Measurements from ENCODE around the gene SCN5A. TPM values are rescaled to one million over a fixed set of nuclear protein-coding genes. Genes with fewer than 3 reads are reported as not detected.

Gene SCN5A
- total RNA-seq, 1 donor from 2014 or later = 3.9 TPM

DNA sequence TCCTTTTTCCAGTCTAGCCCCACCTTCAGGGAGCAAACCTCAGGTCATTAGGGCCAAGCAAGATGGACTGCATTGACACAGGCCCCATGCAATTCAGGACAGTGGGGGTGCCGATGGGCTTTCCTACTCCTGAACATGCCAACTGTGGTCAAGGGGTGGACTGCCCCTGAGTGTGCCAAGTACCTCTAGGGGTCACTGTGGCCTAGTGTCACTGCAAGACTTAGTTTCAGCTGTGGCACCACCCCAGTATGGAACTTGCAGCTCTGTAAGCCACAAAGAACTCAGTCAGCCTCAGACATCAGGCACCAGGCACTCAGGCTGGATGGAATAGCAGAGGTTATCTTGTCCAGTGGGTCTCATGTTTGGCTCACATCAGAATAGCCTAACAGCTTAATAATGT, 121.0 kb downstream of the SCN5A start:
- peak; percentile 70 for DNase-seq (ENCODE audit: low spot score)
- peaks cover 6% of the 10 kb centered on the region for H3K4me1 ChIP-seq
- no peak overlapping the region for H2AFZ ChIP-seq (replicated peaks)
- TF ChIP-seq EZH2 (IDR thresholded peaks at IDR 0.05) = no peak
- TF ChIP-seq, protein P1, sequence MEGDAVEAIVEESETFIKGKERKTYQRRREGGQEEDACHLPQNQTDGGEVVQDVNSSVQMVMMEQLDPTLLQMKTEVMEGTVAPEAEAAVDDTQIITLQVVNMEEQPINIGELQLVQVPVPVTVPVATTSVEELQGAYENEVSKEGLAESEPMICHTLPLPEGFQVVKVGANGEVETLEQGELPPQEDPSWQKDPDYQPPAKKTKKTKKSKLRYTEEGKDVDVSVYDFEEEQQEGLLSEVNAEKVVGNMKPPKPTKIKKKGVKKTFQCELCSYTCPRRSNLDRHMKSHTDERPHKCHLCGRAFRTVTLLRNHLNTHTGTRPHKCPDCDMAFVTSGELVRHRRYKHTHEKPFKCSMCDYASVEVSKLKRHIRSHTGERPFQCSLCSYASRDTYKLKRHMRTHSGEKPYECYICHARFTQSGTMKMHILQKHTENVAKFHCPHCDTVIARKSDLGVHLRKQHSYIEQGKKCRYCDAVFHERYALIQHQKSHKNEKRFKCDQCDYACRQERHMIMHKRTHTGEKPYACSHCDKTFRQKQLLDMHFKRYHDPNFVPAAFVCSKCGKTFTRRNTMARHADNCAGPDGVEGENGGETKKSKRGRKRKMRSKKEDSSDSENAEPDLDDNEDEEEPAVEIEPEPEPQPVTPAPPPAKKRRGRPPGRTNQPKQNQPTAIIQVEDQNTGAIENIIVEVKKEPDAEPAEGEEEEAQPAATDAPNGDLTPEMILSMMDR (IDR thresholded peaks at IDR 0.05) = peak; percentile 52
- no peaks in the 10 kb centered on the region for H3F3A ChIP-seq (ENCODE audit: low read depth)
- peaks cover 5% of the 10 kb centered on the region for H3K4me1 Mint-ChIP-seq
- no peaks in the 10 kb centered on the region for H3K9me3 Mint-ChIP-seq
- no peak overlapping the region for H3K4me3 Mint-ChIP-seq
- no peaks in the 10 kb centered on the region for H3K27me3 ChIP-seq
- H3K27me3 Mint-ChIP-seq (ENCODE audit: insufficient read depth, low read depth) = peaks cover 2% of the 10 kb centered on the region
- H4K20me1 ChIP-seq (ENCODE audit: low read depth) = no peaks in the 10 kb centered on the region
- no peak overlapping the region for H3K27ac ChIP-seq
- no peak overlapping the region for H3K27ac Mint-ChIP-seq
- H3K4me2 ChIP-seq = no peak overlapping the region
- H3K79me2 ChIP-seq (ENCODE audit: low read depth) = no peaks in the 10 kb centered on the region
- no peak overlapping the region for H3K9ac ChIP-seq
- no peak overlapping the region for H3K4me3 ChIP-seq
- H3K9me3 ChIP-seq (ENCODE audit: low read depth) = no peaks in the 10 kb centered on the region
- H3K36me3 ChIP-seq = no peaks in the 10 kb centered on the region
- peaks cover 28% of the 10 kb centered on the region for H3K36me3 Mint-ChIP-seq

DNA sequence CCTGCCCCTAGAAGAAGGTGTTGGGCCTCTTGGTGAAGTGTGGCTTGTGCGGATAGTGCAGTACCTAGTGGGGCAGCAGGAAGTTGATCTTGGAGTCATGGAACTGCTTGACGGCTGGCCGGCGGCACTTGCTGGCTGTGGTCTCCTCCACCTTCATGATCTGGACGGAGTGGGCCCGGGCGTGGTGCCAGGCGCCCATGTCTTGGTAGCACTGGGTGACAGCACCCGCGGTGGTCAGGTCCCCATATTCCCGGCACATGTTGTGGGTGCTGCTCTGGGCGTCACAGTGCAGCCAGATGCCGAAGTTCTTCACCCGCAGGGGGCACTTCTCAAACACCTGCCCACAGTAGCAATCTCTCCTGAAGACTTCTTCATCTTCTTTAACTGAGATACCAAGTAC, 122.7 kb downstream of the SCN5A start:
- no peaks in the 10 kb centered on the region for H3F3A ChIP-seq (ENCODE audit: low read depth)
- DNase-seq (ENCODE audit: low spot score) = no peak
- H3K36me3 Mint-ChIP-seq = peaks cover 29% of the 10 kb centered on the region
- H3K27ac ChIP-seq = no peak overlapping the region
- no peaks in the 10 kb centered on the region for H3K79me2 ChIP-seq (ENCODE audit: low read depth)
- H4K20me1 ChIP-seq (ENCODE audit: low read depth) = peaks cover 2% of the 10 kb centered on the region
- no peaks in the 10 kb centered on the region for H3K36me3 ChIP-seq
- H3K4me3 ChIP-seq = no peak overlapping the region
- no peaks in the 10 kb centered on the region for H3K9me3 ChIP-seq (ENCODE audit: low read depth)
- no peak overlapping the region for H2AFZ ChIP-seq (replicated peaks)
- no peak overlapping the region for H3K4me3 Mint-ChIP-seq
- H3K9ac ChIP-seq = no peak overlapping the region
- no peak overlapping the region for H3K27ac Mint-ChIP-seq
- H3K27me3 ChIP-seq = no peaks in the 10 kb centered on the region
- no peaks in the 10 kb centered on the region for H3K4me1 ChIP-seq
- TF ChIP-seq, protein P1 (IDR thresholded peaks at IDR 0.05) = no peak
- TF ChIP-seq EZH2phosphoT487 (IDR thresholded peaks at IDR 0.05) = no peak
- no peak for TF ChIP-seq EZH2 (IDR thresholded peaks at IDR 0.05)
- H3K4me2 ChIP-seq = no peak overlapping the region
- H3K27me3 Mint-ChIP-seq (ENCODE audit: insufficient read depth, low read depth) = peaks cover 2% of the 10 kb centered on the region
- peaks cover 1% of the 10 kb centered on the region for H3K4me1 Mint-ChIP-seq
- H3K9me3 Mint-ChIP-seq = no peaks in the 10 kb centered on the region

DNA sequence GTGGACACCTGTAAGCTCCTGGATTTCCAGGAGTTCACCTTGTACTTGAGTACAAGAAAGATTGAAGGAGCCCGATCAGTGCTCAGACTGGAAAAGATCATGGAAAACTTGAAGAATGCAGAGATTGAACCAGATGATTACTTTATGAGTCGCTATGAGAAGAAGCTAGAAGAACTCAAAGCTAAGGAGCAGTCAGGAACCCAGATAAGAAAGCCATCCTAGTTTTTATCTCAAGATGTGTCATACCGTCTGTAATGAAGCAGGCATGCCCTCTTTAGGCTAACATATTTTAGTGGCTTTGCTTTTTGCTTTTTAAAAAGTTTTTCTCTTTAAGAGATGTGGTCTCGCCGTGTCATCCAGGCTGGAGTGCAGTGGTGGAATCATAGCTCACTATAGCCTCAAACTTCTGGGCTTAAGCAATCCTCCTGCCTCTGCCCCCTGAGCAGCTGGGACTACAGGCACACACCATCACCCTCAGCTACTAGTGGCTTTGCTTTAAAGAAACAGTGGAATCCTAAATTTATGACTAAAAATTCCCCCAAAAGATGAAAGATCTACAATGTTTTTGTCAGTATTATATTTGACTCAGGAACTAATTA, 125.2 kb downstream of the SCN5A start:
- no peaks in the 10 kb centered on the region for H3K27me3 ChIP-seq

More for the DNA sequence above, 125.2 kb downstream of the SCN5A start:
- Histone ChIP-seq H3K4me1 (peaks cover 20% of the 10 kb centered on the region), H3K27ac (no peak overlapping the region), H3K4me3 (no peak overlapping the region), H3K9me3 (ENCODE audit: low read depth) (no peaks in the 10 kb centered on the region), H2AFZ (replicated peaks) (no peak overlapping the region), H3K9ac (no peak overlapping the region), H3F3A (ENCODE audit: low read depth) (peaks cover 5% of the 10 kb centered on the region), H3K4me2 (no peak overlapping the region), H3K79me2 (ENCODE audit: low read depth) (no peaks in the 10 kb centered on the region), H4K20me1 (ENCODE audit: low read depth) (peaks cover 6% of the 10 kb centered on the region), H3K36me3 (no peaks in the 10 kb centered on the region)
- H3K4me1 Mint-ChIP-seq = peaks cover 4% of the 10 kb centered on the region
- no peaks in the 10 kb centered on the region for H3K9me3 Mint-ChIP-seq
- no peak for DNase-seq (ENCODE audit: low spot score)
- no peaks in the 10 kb centered on the region for H3K27me3 Mint-ChIP-seq (ENCODE audit: insufficient read depth, low read depth)
- no peak overlapping the region for H3K4me3 Mint-ChIP-seq
- H3K27ac Mint-ChIP-seq = no peak overlapping the region
- peaks cover 25% of the 10 kb centered on the region for H3K36me3 Mint-ChIP-seq
- TF ChIP-seq EZH2phosphoT487 (IDR thresholded peaks at IDR 0.05) (no peak), EZH2 (IDR thresholded peaks at IDR 0.05) (no peak)
- TF ChIP-seq, protein P1 (IDR thresholded peaks at IDR 0.05) = no peak
